ENCODE data around the gene MAP2K6.

GRCh38 chr17:69577098-69577497 lies 162.6 kb downstream of the MAP2K6 start:
- TF ChIP-seq EP300 (IDR thresholded peaks at IDR 0.05; ENCODE audit: borderline replicate concordance in 1 of 2, low read depth in 2 of 2, low read length in 2 of 2): no peak
- no peak for TF ChIP-seq TCF12 (IDR thresholded peaks at IDR 0.05; ENCODE audit: low read depth, low read length)
- TF ChIP-seq POLR2A (IDR thresholded peaks at IDR 0.05; ENCODE audit: control extremely low read depth in 1 of 2, low read depth in 2 of 2, low read length in 2 of 2): no peak
- no peak for TF ChIP-seq TAF1 (IDR thresholded peaks at IDR 0.05; ENCODE audit: low read depth, low read length)
- TF ChIP-seq SP1 (IDR thresholded peaks at IDR 0.05; ENCODE audit: low read depth, low read length): no peak
- TF ChIP-seq POLR2AphosphoS5 (IDR thresholded peaks at IDR 0.05; ENCODE audit: low read depth, low read length): no peak
- no peak for TF ChIP-seq CHD7 (IDR thresholded peaks at IDR 0.05; ENCODE audit: insufficient replicate concordance, low read length)
- TF ChIP-seq CTCF (IDR thresholded peaks at IDR 0.05; ENCODE audit: control extremely low read depth in 1 of 3, insufficient read depth in 1 of 3, low read depth in 1 of 3, low read length in 3 of 3): no peak
- no peak for TF ChIP-seq KDM1A (IDR thresholded peaks at IDR 0.05; ENCODE audit: borderline replicate concordance, low read length)
- TF ChIP-seq CBX5 (IDR thresholded peaks at IDR 0.05; ENCODE audit: low read depth, low read length): no peak
- no peak for TF ChIP-seq BCL11A (IDR thresholded peaks at IDR 0.05; ENCODE audit: low read depth in 2 of 2, low read length in 2 of 2)
- no peak for TF ChIP-seq FOSL1 (IDR thresholded peaks at IDR 0.05; ENCODE audit: insufficient read depth, low read depth, low read length)

Data from H1 (cell line).